T-cell (primary cell): ENCODE results near the gene DAPK3. TPM values are rescaled to one million over a fixed set of nuclear protein-coding genes. Genes with fewer than 3 reads are reported as not detected.
A peak's percentile ranks its signal among the peaks of the same experiment; 100 is the strongest.
"Not testable (repeated sequence)": the region's sequence is repeated elsewhere in the genome, so short reads cannot be mapped to it uniquely, and the experiment has no call there.

ENCODE experiments used
- ATAC-seq, 4 experiments: fragments of 200-7000 bp in 3 of 4; fragments of 150-1000 bp in 1 of 4; cut with Tn5 transposase; replicated peaks in 1 of 4; 1 replicate in 3 of 4; 2 replicates in 1 of 4; pipeline ENCODE4 v1.10.0; 2021; ENCODE audit warnings: moderate library complexity in 3 of 4, mild to moderate bottlenecking in 2 of 4, moderate number of reproducible peaks in 1 of 4
- CTCF ChIA-PET, 2 donors: fragments of 300-600 bp; sonication (Branson Sonifier 250); formaldehyde crosslinking; loops; one replicate each; lab custom pipeline; 2022; ENCODE audit warnings: antibody characterized with exemption in 2 of 2; lab: Charles Lee
- POLR2A ChIA-PET, 2 donors: fragments of 300-600 bp; sonication (Branson Sonifier 250); formaldehyde crosslinking; loops; one replicate each; lab custom pipeline; 2022; ENCODE audit warnings: antibody characterized with exemption in 2 of 2; lab: Charles Lee
- DNase-seq, 35 experiments: peaks; one replicate each; pipeline versions ENCODE4 v3.0.0 to v3.0.0-alpha.2; 2013 to 2023
- H3K27ac ChIP-seq: one replicate; pipeline ENCODE4 v1.5.1; 2013; ENCODE audit warnings: low read length
- H3K27me3 ChIP-seq, 2 experiments: replicated peaks in 1 of 2; 1 replicate in 1 of 2; 2 replicates in 1 of 2; pipeline versions ENCODE4 v1.6.1 to v1.7.0; 2013; ENCODE audit warnings: low read length in 1 of 2, mixed read lengths in 1 of 2; ENCODE audit not compliant: control insufficient read depth in 2 of 2, insufficient read depth in 2 of 2; ENCODE audit errors: extremely low read depth in 1 of 2
- H3K36me3 ChIP-seq, 2 donors: 1 replicate in 1 of 2; 2 replicates in 1 of 2; pipeline versions ENCODE4 v1.6.1 to v1.7.0; 2013; ENCODE audit warnings: low read length in 1 of 2; ENCODE audit not compliant: control insufficient read depth in 2 of 2, insufficient read depth in 1 of 2; ENCODE audit errors: extremely low read depth in 1 of 2
- H3K4me1 ChIP-seq, 2 experiments: 1 replicate in 1 of 2; 2 replicates in 1 of 2; pipeline versions ENCODE4 v1.6.1 to v1.7.0; 2013; ENCODE audit warnings: low read length in 2 of 2, mixed read lengths in 1 of 2; ENCODE audit not compliant: insufficient read depth in 2 of 2, control insufficient read depth in 1 of 2; ENCODE audit errors: extremely low read depth in 1 of 2
- H3K4me3 ChIP-seq, 2 donors: 1 replicate in 1 of 2; 2 replicates in 1 of 2; pipeline versions ENCODE4 v1.5.1 to v1.7.0; 2013; ENCODE audit warnings: mild to moderate bottlenecking in 2 of 2, low read length in 1 of 2, moderate library complexity in 1 of 2; ENCODE audit not compliant: control insufficient read depth in 1 of 2; ENCODE audit errors: extremely low read depth in 1 of 2
- H3K9me3 ChIP-seq: 2 replicates; pipeline ENCODE4 v1.7.0; 2013
- H3K27ac Mint-ChIP-seq, 2 donors: one replicate each; pipeline ENCODE4 v1.8.0; 2020 to 2021; ENCODE audit warnings: mild to moderate bottlenecking in 2 of 2, mixed read lengths in 2 of 2
- H3K27me3 Mint-ChIP-seq, 2 donors: one replicate each; pipeline ENCODE4 v1.8.0; 2021 to 2022; ENCODE audit warnings: mixed read lengths in 2 of 2
- H3K36me3 Mint-ChIP-seq: one replicate; pipeline ENCODE4 v1.8.0; 2021; ENCODE audit warnings: mixed read lengths
- H3K4me1 Mint-ChIP-seq, 3 donors: one replicate each; pipeline ENCODE4 v1.8.0; 2020 to 2022; ENCODE audit warnings: mixed read lengths in 3 of 3, mild to moderate bottlenecking in 1 of 3
- H3K4me3 Mint-ChIP-seq, 3 donors: one replicate each; pipeline ENCODE4 v1.8.0; 2020 to 2022; ENCODE audit warnings: mild to moderate bottlenecking in 3 of 3, mixed read lengths in 3 of 3, moderate library complexity in 3 of 3
- H3K9me3 Mint-ChIP-seq, 3 donors: one replicate each; pipeline ENCODE4 v1.8.0; 2020 to 2022; ENCODE audit warnings: mixed read lengths in 3 of 3
- WGBS: methylation state at CpG from one replicate; pipeline ENCODE4 v1.1.5; 2013; ENCODE audit warnings: missing lambda C conversion rate; ENCODE audit not compliant: insufficient coverage; 5-methylcytosine and 5-hydroxymethylcytosine counted together
- total RNA-seq, 35 experiments: library from RNA in 6 of 35; stranded (reverse) in 6 of 35; fragments of 120-200 nt in 1 of 35; gene quantifications; one replicate each; pipeline versions ENCODE4 v1.2.1 to v1.2.4 and lab custom pipeline; 2013 to 2026

Gene DAPK3
- total RNA-seq, 5 donors from 2014 or later (not counting 1 experiment from before 2014, with no cell fraction given): 30.3 to 51.2 (median 44.9) TPM

GRCh38 chr19:4012092-4012974 lies 41.4 kb upstream of the DAPK3 start:
- DNase-seq (no peak), ATAC-seq (no peak)
- H3K9me3 Mint-ChIP-seq: no peaks in the 10 kb centered on the region
- no peaks in the 10 kb centered on the region for H3K9me3 ChIP-seq
- H3K27ac Mint-ChIP-seq: peak overlapping the region in 1 of 2 donors; percentile 70
- H3K4me1 ChIP-seq: peaks cover 6 to 66% of the 10 kb centered on the region in 2 experiments
- peaks cover 23 to 50% (median 48%) of the 10 kb centered on the region in 3 donors for H3K4me1 Mint-ChIP-seq
- 92% methylated on average over 23 of the region's 27 CpGs for WGBS
- peaks cover 5% of the 10 kb centered on the region for H3K36me3 Mint-ChIP-seq
- H3K27me3 Mint-ChIP-seq: no peaks in the 10 kb centered on the region
- POLR2A ChIA-PET: interaction anchor here in 1 of 2 donors (0.5 to 0.6 kb wide), 2 partner anchors 18 to 22 kb away, joined by 3 to 5 read pairs; no protein-coding TSS in a partner anchor
- H3K27me3 ChIP-seq: no peaks in the 10 kb centered on the region
- H3K27ac ChIP-seq: no peak overlapping the region
- peaks cover 24 to 40% of the 10 kb centered on the region in 2 donors for H3K36me3 ChIP-seq
- H3K4me3 ChIP-seq: no peak overlapping the region
- no peak overlapping the region for H3K4me3 Mint-ChIP-seq
- CTCF ChIA-PET: no interaction called here

- peaks cover 24 to 40% of the 10 kb centered on the region in 2 donors for H3K36me3 ChIP-seq
- ATAC-seq: not testable (repeated sequence)
These were observed 40.5 kb upstream of the DAPK3 start for GRCh38 chr19:4011430-4011829.

GRCh38 chr19:4010808-4011110 lies 39.9 kb upstream of the DAPK3 start:
- CTCF ChIA-PET: no interaction called here
- 91% methylated on average over 8 of the region's 14 CpGs for WGBS
- H3K27me3 ChIP-seq: no peaks in the 10 kb centered on the region
- POLR2A ChIA-PET: no interaction called here
- no peak overlapping the region for H3K4me3 ChIP-seq
- H3K27ac Mint-ChIP-seq: no peak overlapping the region
- H3K4me1 ChIP-seq: peaks cover 6 to 72% of the 10 kb centered on the region in 2 experiments
- no peak for ATAC-seq
- peaks cover 23 to 46% (median 45%) of the 10 kb centered on the region in 3 donors for H3K4me1 Mint-ChIP-seq
- no peaks in the 10 kb centered on the region for H3K27me3 Mint-ChIP-seq
- peaks cover 21 to 40% of the 10 kb centered on the region in 2 donors for H3K36me3 ChIP-seq
- no peaks in the 10 kb centered on the region for H3K9me3 Mint-ChIP-seq
- no peak overlapping the region for H3K4me3 Mint-ChIP-seq
- peaks cover 5% of the 10 kb centered on the region for H3K36me3 Mint-ChIP-seq
- no peak for DNase-seq
- H3K27ac ChIP-seq: no peak overlapping the region
- no peaks in the 10 kb centered on the region for H3K9me3 ChIP-seq

More at GRCh38 chr19:4011430-4011829, 40.5 kb upstream of the DAPK3 start:
- WGBS: 97% methylated on average over 4 of the region's 6 CpGs
- H3K36me3 Mint-ChIP-seq, DNase-seq, H3K27me3 ChIP-seq, H3K27ac ChIP-seq, H3K4me3 ChIP-seq, POLR2A ChIA-PET, H3K27me3 Mint-ChIP-seq, H3K27ac Mint-ChIP-seq, H3K9me3 Mint-ChIP-seq, H3K9me3 ChIP-seq: not testable (repeated sequence)
- CTCF ChIA-PET: interaction anchor here in 1 of 2 donors (0.6 kb wide), 1 partner anchor 129 kb away, joined by 3 read pairs; no protein-coding TSS in a partner anchor
- H3K4me3 Mint-ChIP-seq: peak overlapping the region in 1 of 3 donors; percentile 7
- peaks cover 6 to 73% of the 10 kb centered on the region in 2 experiments for H3K4me1 ChIP-seq
- H3K4me1 Mint-ChIP-seq: peaks cover 23 to 48% (median 46%) of the 10 kb centered on the region in 3 donors

- POLR2A ChIA-PET: no interaction called here
- H3K36me3 Mint-ChIP-seq: peaks cover 5% of the 10 kb centered on the region
- CTCF ChIA-PET: interaction anchor here in 1 of 2 donors (1.1 kb wide), 1 partner anchor 130 kb away, joined by 4 read pairs; no protein-coding TSS in a partner anchor
- H3K4me1 Mint-ChIP-seq: peaks cover 23 to 46% (median 45%) of the 10 kb centered on the region in 3 donors
- H3K27me3 Mint-ChIP-seq: no peaks in the 10 kb centered on the region
- no peak overlapping the region for H3K27ac Mint-ChIP-seq
- no peaks in the 10 kb centered on the region for H3K9me3 Mint-ChIP-seq
- ATAC-seq: no peak
- Histone ChIP-seq H3K9me3 (no peaks in the 10 kb centered on the region), H3K36me3 (peaks cover 21 to 36% of the 10 kb centered on the region in 2 donors), H3K27ac (no peak overlapping the region), H3K4me3 (no peak overlapping the region), H3K4me1 (peaks cover 6 to 70% of the 10 kb centered on the region in 2 experiments), H3K27me3 (no peaks in the 10 kb centered on the region)
- WGBS: 93% methylated on average over 22 of the region's 24 CpGs
- no peak for DNase-seq
- H3K4me3 Mint-ChIP-seq: peak overlapping the region; percentile 17 to 82 (median 25)
These were observed 39.3 kb upstream of the DAPK3 start for GRCh38 chr19:4009990-4010807.

- H3K36me3 Mint-ChIP-seq: peaks cover 3% of the 10 kb centered on the region
- DNase-seq (peak in 6 of 35 experiments; percentile 2 to 33 (median 18)), ATAC-seq (peak; percentile 2 to 6 (median 3))
- Histone ChIP-seq H3K4me3 (peak overlapping the region; percentile 60 to 80), H3K36me3 (peaks cover 10 to 20% of the 10 kb centered on the region in 2 donors), H3K27ac (no peak overlapping the region), H3K9me3 (no peaks in the 10 kb centered on the region), H3K4me1 (peaks cover 6 to 49% of the 10 kb centered on the region in 2 experiments), H3K27me3 (no peaks in the 10 kb centered on the region)
- peaks cover 23 to 40% (median 39%) of the 10 kb centered on the region in 3 donors for H3K4me1 Mint-ChIP-seq
- no peaks in the 10 kb centered on the region for H3K27me3 Mint-ChIP-seq
- peak overlapping the region in 1 of 2 donors; percentile 83 for H3K27ac Mint-ChIP-seq
- CTCF ChIA-PET: interaction anchor here (0.5 to 2.9 kb wide), 7 partner anchors 11 to 335 kb away, joined by 3 to 19 read pairs (median 3); partner anchors contain the start of genes EEF2 (in 1 of the 2) and ZBTB7A (in 1 of the 2)
- peak overlapping the region; percentile 78 to 83 (median 82) for H3K4me3 Mint-ChIP-seq
- 0% methylated on average over 39 of the region's 55 CpGs for WGBS
- POLR2A ChIA-PET: interaction anchor here in 1 of 2 donors (0.5 kb wide), 1 partner anchor 32 kb away, joined by 3 read pairs; no protein-coding TSS in a partner anchor
- no peaks in the 10 kb centered on the region for H3K9me3 Mint-ChIP-seq
These were observed 37.1 kb upstream of the DAPK3 start for GRCh38 chr19:4007836-4008539.
